Glutamatergic neuron (in vitro differentiated cells): ENCODE measurements around the gene TMPRSS13. TPM values are rescaled to one million over a fixed set of nuclear protein-coding genes. Genes with fewer than 3 reads are reported as not detected.
A peak's percentile ranks its signal among the peaks of the same experiment; 100 is the strongest.

Experiments
- DNase-seq: peaks from one replicate; pipeline ENCODE4 v3.0.0; 2022
- H3K27ac Mint-ChIP-seq: one replicate; pipeline ENCODE4 v1.8.0; 2020; ENCODE audit warnings: mild to moderate bottlenecking, mixed read lengths, inconsistent platforms; ENCODE audit not compliant: unreplicated experiment
- H3K27me3 Mint-ChIP-seq: one replicate; pipeline ENCODE4 v1.8.0; 2020; ENCODE audit warnings: mild to moderate bottlenecking, moderate library complexity, mixed read lengths, inconsistent platforms; ENCODE audit not compliant: unreplicated experiment
- H3K36me3 Mint-ChIP-seq: one replicate; pipeline ENCODE4 v1.8.0; 2020; ENCODE audit warnings: mild to moderate bottlenecking, mixed read lengths, inconsistent platforms; ENCODE audit not compliant: unreplicated experiment
- H3K4me1 Mint-ChIP-seq: one replicate; pipeline ENCODE4 v1.8.0; 2020; ENCODE audit warnings: mild to moderate bottlenecking, low read depth, mixed read lengths, inconsistent platforms; ENCODE audit not compliant: unreplicated experiment
- H3K4me3 Mint-ChIP-seq: one replicate; pipeline ENCODE4 v1.8.0; 2020; ENCODE audit warnings: mild to moderate bottlenecking, mixed read lengths, inconsistent platforms; ENCODE audit not compliant: unreplicated experiment
- H3K9me3 Mint-ChIP-seq: one replicate; pipeline ENCODE4 v1.8.0; 2020; ENCODE audit warnings: mild to moderate bottlenecking, moderate library complexity, mixed read lengths, inconsistent platforms; ENCODE audit not compliant: unreplicated experiment
- CTCF ChIP-seq: fragments of 200-600 bp; sonication (generic); IDR thresholded peaks from one replicate; pipeline ENCODE4 v1.5.0; 2021; ENCODE audit not compliant: partially characterized antibody, unreplicated experiment
- total RNA-seq: library from RNA; stranded (reverse); fragmentation: NEBNext Ultra II Directional; extraction: Animal tissue kit (Norgen Biotek cat#: 25700); gene quantifications from one replicate; pipeline ENCODE4 v1.2.1, GENCODE V29; 2021; ENCODE audit not compliant: unreplicated experiment

The TMPRSS13 gene
- total RNA-seq, 1 donor from 2014 or later, result 0.32 TPM

GRCh38 chr11:117908959-117909610 is 20.1 kb downstream of the TMPRSS13 start:
- H3K27ac Mint-ChIP-seq, result no peak overlapping the region
- no peaks in the 10 kb centered on the region for H3K36me3 Mint-ChIP-seq
- no peak for TF ChIP-seq CTCF
- peaks cover 1% of the 10 kb centered on the region for H3K27me3 Mint-ChIP-seq
- H3K4me1 Mint-ChIP-seq, result peaks cover 5% of the 10 kb centered on the region
- peaks cover 4% of the 10 kb centered on the region for H3K9me3 Mint-ChIP-seq
- DNase-seq, result no peak
- no peak overlapping the region for H3K4me3 Mint-ChIP-seq

GRCh38 chr11:117908109-117908895 is 20.9 kb downstream of the TMPRSS13 start:
- Mint-ChIP-seq H3K4me3 (no peak overlapping the region), H3K27ac (no peak overlapping the region), H3K9me3 (peaks cover 4% of the 10 kb centered on the region), H3K4me1 (peaks cover 4% of the 10 kb centered on the region), H3K36me3 (no peaks in the 10 kb centered on the region), H3K27me3 (no peaks in the 10 kb centered on the region)
- TF ChIP-seq CTCF, result no peak
- DNase-seq, result no peak

- Mint-ChIP-seq H3K4me3 (peak overlapping the region; percentile 39), H3K9me3 (peaks cover 4% of the 10 kb centered on the region), H3K36me3 (no peaks in the 10 kb centered on the region), H3K27me3 (peaks cover 2% of the 10 kb centered on the region), H3K27ac (peak overlapping the region; percentile 57), H3K4me1 (peaks cover 4% of the 10 kb centered on the region)
- TF ChIP-seq CTCF, result no peak
- peak; percentile 83 for DNase-seq
Measured at GRCh38 chr11:117907276-117908108, 21.7 kb downstream of the TMPRSS13 start.

GRCh38 chr11:117906710-117907109 is 22.5 kb downstream of the TMPRSS13 start:
- TF ChIP-seq CTCF, result no peak
- no peak overlapping the region for H3K4me3 Mint-ChIP-seq
- H3K27ac Mint-ChIP-seq, result no peak overlapping the region
- H3K36me3 Mint-ChIP-seq, result no peaks in the 10 kb centered on the region
- peaks cover 8% of the 10 kb centered on the region for H3K4me1 Mint-ChIP-seq
- no peak for DNase-seq
- peaks cover 2% of the 10 kb centered on the region for H3K27me3 Mint-ChIP-seq
- H3K9me3 Mint-ChIP-seq, result peaks cover 6% of the 10 kb centered on the region
